Keratinocyte (primary cell): ENCODE measurements around the gene TLE1.

Source experiments
- EZH2 ChIP-seq: IDR thresholded peaks from one replicate; pipeline ENCODE4 v1.6.1; 2012; ENCODE audit warnings: inconsistent platforms, mild to moderate bottlenecking, low read length, moderate library complexity
- TF ChIP-seq, protein P1 (sequence below), 3 experiments: IDR thresholded peaks in 1 of 3; conservative IDR thresholded peaks in 1 of 3; optimal IDR thresholded peaks in 1 of 3; 2 replicates in 2 of 3; 3 replicates in 1 of 3; pipeline versions ENCODE3 to v1.5.1; 2011; ENCODE audit warnings: low read length in 3 of 3, mild to moderate bottlenecking in 3 of 3, moderate library complexity in 2 of 3, control low read depth in 1 of 3, inconsistent platforms in 1 of 3; ENCODE audit not compliant: insufficient read depth in 2 of 3; ENCODE audit errors: extremely low read depth in 1 of 3

DNA sequence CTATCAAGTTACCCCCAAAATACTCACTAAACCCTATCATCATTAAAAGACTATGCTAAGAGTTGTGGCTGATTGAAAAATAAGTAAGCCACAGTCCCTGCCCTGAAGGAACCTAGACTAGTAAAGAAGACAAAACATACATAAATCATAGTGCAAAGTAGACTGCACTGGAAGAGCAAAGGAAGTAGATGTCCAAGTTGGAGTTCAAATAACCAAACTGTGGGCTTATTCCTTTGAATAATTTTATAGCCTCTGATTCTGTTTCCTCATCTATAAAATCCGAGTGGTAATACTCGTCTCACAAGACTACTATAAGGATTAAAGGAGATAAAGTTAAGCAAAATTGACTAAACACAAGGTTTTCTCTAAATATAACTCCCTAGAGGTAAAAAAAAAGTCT is 140.4 kb downstream of the TLE1 start:
- TF ChIP-seq, protein P1, sequence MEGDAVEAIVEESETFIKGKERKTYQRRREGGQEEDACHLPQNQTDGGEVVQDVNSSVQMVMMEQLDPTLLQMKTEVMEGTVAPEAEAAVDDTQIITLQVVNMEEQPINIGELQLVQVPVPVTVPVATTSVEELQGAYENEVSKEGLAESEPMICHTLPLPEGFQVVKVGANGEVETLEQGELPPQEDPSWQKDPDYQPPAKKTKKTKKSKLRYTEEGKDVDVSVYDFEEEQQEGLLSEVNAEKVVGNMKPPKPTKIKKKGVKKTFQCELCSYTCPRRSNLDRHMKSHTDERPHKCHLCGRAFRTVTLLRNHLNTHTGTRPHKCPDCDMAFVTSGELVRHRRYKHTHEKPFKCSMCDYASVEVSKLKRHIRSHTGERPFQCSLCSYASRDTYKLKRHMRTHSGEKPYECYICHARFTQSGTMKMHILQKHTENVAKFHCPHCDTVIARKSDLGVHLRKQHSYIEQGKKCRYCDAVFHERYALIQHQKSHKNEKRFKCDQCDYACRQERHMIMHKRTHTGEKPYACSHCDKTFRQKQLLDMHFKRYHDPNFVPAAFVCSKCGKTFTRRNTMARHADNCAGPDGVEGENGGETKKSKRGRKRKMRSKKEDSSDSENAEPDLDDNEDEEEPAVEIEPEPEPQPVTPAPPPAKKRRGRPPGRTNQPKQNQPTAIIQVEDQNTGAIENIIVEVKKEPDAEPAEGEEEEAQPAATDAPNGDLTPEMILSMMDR (optimal IDR thresholded peaks at IDR 0.05 in 1 of 3, IDR thresholded peaks at IDR 0.05 in 1 of 3, conservative IDR thresholded peaks at IDR 0.05 in 1 of 3; ENCODE audit: extremely low read depth in 1 of 3, insufficient read depth in 2 of 3, low read length in 3 of 3): no peak
- TF ChIP-seq EZH2: no peak
